ENCODE results near the gene KRT8.

KRT8 gene

GRCh38 chr12:52945389-52946232, 40.7 kb upstream of the KRT8 start:
- H3K4me3 ChIP-seq (ENCODE audit: low read length), result peak overlapping the region; percentile 35
- peak overlapping the region; percentile 47 for H3K27ac ChIP-seq (ENCODE audit: low read length)
- peak overlapping the region; percentile 45 for H3K9ac ChIP-seq (ENCODE audit: low read length)

GRCh38 chr12:52944683-52945388, 40.0 kb upstream of the KRT8 start:
- peak overlapping the region; percentile 47 for H3K27ac ChIP-seq (ENCODE audit: low read length)
- peak overlapping the region; percentile 45 for H3K9ac ChIP-seq (ENCODE audit: low read length)
- H3K27me3 ChIP-seq (ENCODE audit: control insufficient read depth, insufficient read depth, low read length), result no peaks in the 10 kb centered on the region
- no peaks in the 10 kb centered on the region for H3K9me3 ChIP-seq (ENCODE audit: control insufficient read depth, low read depth, low read length)
- peak overlapping the region; percentile 35 for H3K4me3 ChIP-seq (ENCODE audit: low read length)
- no peaks in the 10 kb centered on the region for H3K36me3 ChIP-seq (ENCODE audit: control insufficient read depth, low read depth, low read length)
- H3K4me1 ChIP-seq (ENCODE audit: control insufficient read depth, low read depth, low read length), result peaks cover 39% of the 10 kb centered on the region

More at GRCh38 chr12:52945389-52946232, 40.7 kb upstream of the KRT8 start:
- peaks cover 45% of the 10 kb centered on the region for H3K4me1 ChIP-seq (ENCODE audit: control insufficient read depth, low read depth, low read length)
- no peaks in the 10 kb centered on the region for H3K27me3 ChIP-seq (ENCODE audit: control insufficient read depth, insufficient read depth, low read length)
- H3K9me3 ChIP-seq (ENCODE audit: control insufficient read depth, low read depth, low read length), result no peaks in the 10 kb centered on the region
- peaks cover 6% of the 10 kb centered on the region for H3K36me3 ChIP-seq (ENCODE audit: control insufficient read depth, low read depth, low read length)

DNA sequence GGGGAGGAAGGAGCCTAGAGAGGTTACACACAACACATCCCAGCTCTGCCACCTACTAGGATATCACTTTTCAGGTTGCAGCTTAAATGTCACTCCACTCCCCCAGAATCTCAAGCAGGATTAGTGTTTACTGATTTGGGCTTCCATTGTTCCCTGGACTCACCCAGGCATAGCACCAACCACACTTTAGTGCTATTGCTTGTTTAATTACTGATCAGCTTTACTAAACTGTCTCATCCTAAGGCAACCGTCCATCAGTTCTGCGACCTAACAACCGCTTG, 38.0 kb upstream of the KRT8 start:
- Histone ChIP-seq H3K4me3 (ENCODE audit: low read length) (no peak overlapping the region), H3K9ac (ENCODE audit: low read length) (no peak overlapping the region), H3K27ac (ENCODE audit: low read length) (no peak overlapping the region), H3K4me1 (ENCODE audit: control insufficient read depth, low read depth, low read length) (peaks cover 34% of the 10 kb centered on the region), H3K9me3 (ENCODE audit: control insufficient read depth, low read depth, low read length) (no peaks in the 10 kb centered on the region), H3K36me3 (ENCODE audit: control insufficient read depth, low read depth, low read length) (no peaks in the 10 kb centered on the region), H3K27me3 (ENCODE audit: control insufficient read depth, insufficient read depth, low read length) (no peaks in the 10 kb centered on the region)

DNA sequence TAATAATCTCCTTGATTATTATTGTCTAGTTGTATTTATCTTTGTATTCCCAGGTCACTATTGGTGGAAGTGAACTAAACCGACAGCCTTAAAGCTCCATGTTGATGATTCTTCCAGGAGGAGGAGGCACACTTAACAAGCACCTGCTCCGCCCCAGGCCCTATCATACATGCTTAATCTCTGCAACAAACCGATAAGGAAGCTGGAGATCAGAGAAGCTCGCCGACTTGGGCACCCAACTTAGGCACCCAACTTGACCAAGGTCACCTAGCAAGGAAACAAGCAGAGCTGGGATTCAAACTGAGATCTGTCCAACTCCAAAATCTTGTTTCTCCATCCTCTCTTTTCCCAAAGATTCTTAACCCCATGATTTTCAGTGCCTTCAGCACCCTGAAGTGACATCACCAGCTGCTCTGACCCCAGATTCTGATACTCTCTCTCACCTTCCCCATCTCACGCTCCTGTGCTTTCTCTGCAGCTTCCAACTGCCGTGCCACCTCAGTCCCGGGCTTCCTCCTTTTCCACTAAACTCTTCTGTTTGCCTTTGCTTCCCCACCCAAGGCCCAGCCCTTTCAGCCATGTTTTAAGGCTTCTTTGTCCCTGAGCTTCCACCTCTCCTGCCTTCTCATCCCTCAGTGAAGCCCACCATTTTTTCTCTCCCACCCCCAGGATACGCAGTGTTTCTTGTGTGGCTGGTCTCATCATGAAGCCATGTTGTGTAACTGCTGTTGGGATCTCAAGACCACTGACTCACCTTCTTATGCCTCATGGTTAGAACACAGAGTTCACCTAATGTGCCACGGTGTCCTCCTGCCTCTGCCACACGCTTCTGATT, 37.4 kb upstream of the KRT8 start:
- Histone ChIP-seq H3K27ac (ENCODE audit: low read length) (no peak overlapping the region), H3K36me3 (ENCODE audit: control insufficient read depth, low read depth, low read length) (no peaks in the 10 kb centered on the region), H3K9ac (ENCODE audit: low read length) (no peak overlapping the region), H3K4me3 (ENCODE audit: low read length) (no peak overlapping the region), H3K4me1 (ENCODE audit: control insufficient read depth, low read depth, low read length) (peaks cover 32% of the 10 kb centered on the region), H3K9me3 (ENCODE audit: control insufficient read depth, low read depth, low read length) (no peaks in the 10 kb centered on the region), H3K27me3 (ENCODE audit: control insufficient read depth, insufficient read depth, low read length) (no peaks in the 10 kb centered on the region)

- H3K27ac ChIP-seq (ENCODE audit: low read length), result no peak overlapping the region
- no peaks in the 10 kb centered on the region for H3K27me3 ChIP-seq (ENCODE audit: control insufficient read depth, insufficient read depth, low read length)
- H3K4me3 ChIP-seq (ENCODE audit: low read length), result no peak overlapping the region
- no peak overlapping the region for H3K9ac ChIP-seq (ENCODE audit: low read length)
- H3K36me3 ChIP-seq (ENCODE audit: control insufficient read depth, low read depth, low read length), result no peaks in the 10 kb centered on the region
- H3K4me1 ChIP-seq (ENCODE audit: control insufficient read depth, low read depth, low read length), result peaks cover 7% of the 10 kb centered on the region
- H3K9me3 ChIP-seq (ENCODE audit: control insufficient read depth, low read depth, low read length), result no peaks in the 10 kb centered on the region
Measured at GRCh38 chr12:52929538-52929937, 24.7 kb upstream of the KRT8 start.

DNA sequence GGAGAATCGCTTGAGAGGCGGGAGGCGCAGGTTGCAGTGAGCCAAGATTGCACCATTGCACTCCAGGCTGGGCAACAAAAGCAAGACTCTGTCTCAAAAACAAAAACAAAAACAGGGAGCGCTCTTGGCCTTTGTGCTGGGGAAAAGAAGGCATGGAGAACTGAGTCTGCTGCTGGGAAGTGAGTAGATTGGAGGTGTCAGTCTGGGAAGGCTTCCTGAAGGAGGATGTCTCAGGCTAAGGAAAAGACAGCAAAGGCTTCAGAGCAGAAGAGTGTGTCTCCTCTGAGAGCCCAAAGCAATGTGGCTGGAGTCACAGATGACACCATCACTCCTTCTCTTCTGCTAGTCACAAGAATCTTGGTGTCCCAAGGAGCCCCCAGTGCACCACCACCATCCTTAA, 23.1 kb upstream of the KRT8 start:
- Histone ChIP-seq H3K27me3 (ENCODE audit: control insufficient read depth, insufficient read depth, low read length) (no peaks in the 10 kb centered on the region), H3K9me3 (ENCODE audit: control insufficient read depth, low read depth, low read length) (no peaks in the 10 kb centered on the region), H3K4me1 (ENCODE audit: control insufficient read depth, low read depth, low read length) (peaks cover 7% of the 10 kb centered on the region), H3K4me3 (ENCODE audit: low read length) (no peak overlapping the region), H3K36me3 (ENCODE audit: control insufficient read depth, low read depth, low read length) (no peaks in the 10 kb centered on the region), H3K27ac (ENCODE audit: low read length) (no peak overlapping the region), H3K9ac (ENCODE audit: low read length) (no peak overlapping the region)

GRCh38 chr12:52926596-52927234, 21.8 kb upstream of the KRT8 start:
- Histone ChIP-seq H3K4me1 (ENCODE audit: control insufficient read depth, low read depth, low read length) (peaks cover 7% of the 10 kb centered on the region), H3K9me3 (ENCODE audit: control insufficient read depth, low read depth, low read length) (no peaks in the 10 kb centered on the region), H3K36me3 (ENCODE audit: control insufficient read depth, low read depth, low read length) (no peaks in the 10 kb centered on the region), H3K27me3 (ENCODE audit: control insufficient read depth, insufficient read depth, low read length) (no peaks in the 10 kb centered on the region), H3K27ac (ENCODE audit: low read length) (no peak overlapping the region), H3K9ac (ENCODE audit: low read length) (no peak overlapping the region), H3K4me3 (ENCODE audit: low read length) (no peak overlapping the region)

- peaks cover 7% of the 10 kb centered on the region for H3K4me1 ChIP-seq (ENCODE audit: control insufficient read depth, low read depth, low read length)
- no peaks in the 10 kb centered on the region for H3K27me3 ChIP-seq (ENCODE audit: control insufficient read depth, insufficient read depth, low read length)
- no peak overlapping the region for H3K9ac ChIP-seq (ENCODE audit: low read length)
- H3K36me3 ChIP-seq (ENCODE audit: control insufficient read depth, low read depth, low read length), result no peaks in the 10 kb centered on the region
- H3K4me3 ChIP-seq (ENCODE audit: low read length), result no peak overlapping the region
- H3K9me3 ChIP-seq (ENCODE audit: control insufficient read depth, low read depth, low read length), result no peaks in the 10 kb centered on the region
- H3K27ac ChIP-seq (ENCODE audit: low read length), result no peak overlapping the region
Measured at GRCh38 chr12:52925717-52926595, 21.1 kb upstream of the KRT8 start.

DNA sequence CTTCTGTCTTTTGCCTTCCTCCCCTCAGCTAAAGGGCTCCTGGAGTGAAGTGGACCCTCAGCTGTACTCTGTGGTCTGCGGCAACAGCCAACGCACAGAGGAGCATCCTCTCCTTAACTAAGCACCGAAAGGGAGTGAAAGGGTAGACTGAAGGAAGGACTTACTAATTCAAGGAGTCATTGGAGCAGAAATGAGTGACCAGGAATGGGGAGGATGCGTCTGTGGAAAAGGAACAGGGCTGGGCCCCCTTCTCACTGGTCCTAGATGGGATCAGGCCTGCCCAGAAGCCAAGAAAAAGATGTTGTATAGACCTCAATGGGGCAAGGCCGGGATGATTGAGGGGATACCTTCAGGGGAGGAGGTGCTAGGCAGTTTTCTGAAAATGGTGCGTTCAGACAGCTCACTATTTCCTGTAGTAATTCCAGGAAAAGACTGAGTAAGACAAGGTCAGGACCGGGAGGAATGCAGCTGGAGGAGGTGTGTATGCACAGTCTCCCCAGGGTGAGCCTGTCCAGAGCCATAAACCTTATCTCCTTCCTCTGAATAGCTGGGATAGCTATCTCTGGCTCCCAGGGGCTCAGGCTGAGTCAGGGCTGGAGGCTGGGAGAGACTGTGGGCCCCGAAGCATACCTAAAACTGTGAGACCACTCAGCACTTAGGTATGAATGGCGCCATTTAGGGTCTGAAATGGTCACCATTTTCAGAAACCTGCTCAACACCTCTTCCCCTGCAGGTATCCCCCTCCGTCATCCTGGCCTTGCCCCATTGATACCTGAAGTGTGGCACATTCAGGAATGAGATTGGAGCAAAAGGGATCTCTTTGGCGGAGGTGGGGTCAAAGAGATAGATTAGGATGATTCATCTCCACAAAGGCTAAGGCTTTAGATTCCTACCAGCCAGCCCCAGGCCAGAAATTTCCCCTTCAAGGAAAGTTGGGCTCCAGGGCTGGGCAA, 20.2 kb upstream of the KRT8 start:
- no peak overlapping the region for H3K27ac ChIP-seq (ENCODE audit: low read length)
- H3K36me3 ChIP-seq (ENCODE audit: control insufficient read depth, low read depth, low read length), result no peaks in the 10 kb centered on the region
- no peaks in the 10 kb centered on the region for H3K27me3 ChIP-seq (ENCODE audit: control insufficient read depth, insufficient read depth, low read length)
- no peaks in the 10 kb centered on the region for H3K9me3 ChIP-seq (ENCODE audit: control insufficient read depth, low read depth, low read length)
- no peak overlapping the region for H3K4me3 ChIP-seq (ENCODE audit: low read length)
- peaks cover 7% of the 10 kb centered on the region for H3K4me1 ChIP-seq (ENCODE audit: control insufficient read depth, low read depth, low read length)
- no peak overlapping the region for H3K9ac ChIP-seq (ENCODE audit: low read length)

Data from iPS-18a (cell line).